ENCODE results near the gene ELOVL1. TPM values are rescaled to one million over a fixed set of nuclear protein-coding genes. Genes with fewer than 3 reads are reported as not detected.

ELOVL1 gene
- total RNA-seq, 1 experiment from 2014 or later: 91.3 TPM

DNA sequence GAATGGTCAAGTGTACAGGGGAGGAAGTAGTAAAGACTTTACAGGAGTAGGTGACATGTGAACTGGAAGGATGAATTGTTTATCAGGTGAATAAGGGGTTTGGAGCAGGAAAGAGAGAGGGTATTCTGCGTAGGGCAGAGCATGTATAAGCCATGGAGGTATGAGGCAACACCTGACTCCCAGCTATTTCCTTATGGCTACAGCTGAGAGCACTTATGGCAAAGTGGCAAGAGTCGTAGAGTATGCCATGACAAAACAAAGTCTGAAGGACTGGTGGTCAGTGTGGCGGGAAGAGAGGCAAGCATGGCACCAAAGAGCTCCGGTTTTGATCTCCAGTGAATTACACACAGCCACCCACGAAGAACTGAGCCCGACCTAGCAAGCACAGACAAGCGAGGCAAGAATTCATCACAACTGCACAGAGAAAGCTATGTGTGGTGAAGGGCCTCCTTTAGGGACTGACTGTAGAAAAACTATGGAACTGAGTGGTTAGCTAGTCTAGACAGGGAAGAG lies 9.0 kb upstream of the ELOVL1 start:
- no TSS peak for BruUV-seq (replicated peaks)
- no peaks in the 10 kb centered on the region for H3K27me3 ChIP-seq (ENCODE audit: insufficient read depth, low read length)
- H3K9ac ChIP-seq (ENCODE audit: low read length): no peak overlapping the region
- ChIA-PET CTCF (interaction anchor here (0.9 to 1.5 kb wide), 2 partner anchors 19 to 38 kb away, joined by 3 read pairs; no protein-coding TSS in a partner anchor), POLR2A (interaction anchor here (1.5 to 2.0 kb wide), 2 partner anchors 9 to 19 kb away, joined by 3 to 7 read pairs; partner anchors contain the start of genes CDC20 and ELOVL1), RAD21 (ENCODE audit: low non-redundant PET in 1 of 2, low total read pairs in 2 of 2, uncharacterized antibody in 2 of 2, unreplicated experiment in 2 of 2) (no interaction called here)
- no peaks in the 10 kb centered on the region for H3K79me2 ChIP-seq (ENCODE audit: insufficient read depth, low read length)
- DNase-seq (ENCODE audit: low read depth, low spot score) (no peak), ATAC-seq (no peak)
- no peak overlapping the region for H3K27ac ChIP-seq (ENCODE audit: low read depth, low read length)
- no peaks in the 10 kb centered on the region for H4K20me1 ChIP-seq (ENCODE audit: insufficient read depth)
- no peak overlapping the region for H3K4me3 ChIP-seq (replicated peaks in 1 of 2; ENCODE audit: low read depth in 1 of 2, low read length in 2 of 2)
- intact Hi-C loops (cut with micrococcal nuclease): no loop called here
- peaks cover 28 to 41% of the 10 kb centered on the region in 2 experiments for H3K4me1 ChIP-seq (ENCODE audit: control insufficient read depth in 1 of 2, insufficient read depth in 2 of 2, low read length in 2 of 2)
- TF ChIP-seq JUND (IDR thresholded peaks at IDR 0.05) (no peak), CEBPB (IDR thresholded peaks at IDR 0.05; ENCODE audit: low read depth) (no peak), TCF7L2 (IDR thresholded peaks at IDR 0.05; ENCODE audit: borderline replicate concordance, extremely low read depth, insufficient read depth, insufficient read length) (no peak), CBX3 (IDR thresholded peaks at IDR 0.05; ENCODE audit: low read depth) (no peak), YY1 (IDR thresholded peaks at IDR 0.05; ENCODE audit: extremely low read depth, insufficient replicate concordance, low read depth, low read length) (no peak), POLR2AphosphoS5 (IDR thresholded peaks at IDR 0.05; ENCODE audit: low read depth, low read length) (0 out of 2 replicates have a peak, but pooled peaks have one; percentile 27)
- TF ChIP-seq, protein P1, sequence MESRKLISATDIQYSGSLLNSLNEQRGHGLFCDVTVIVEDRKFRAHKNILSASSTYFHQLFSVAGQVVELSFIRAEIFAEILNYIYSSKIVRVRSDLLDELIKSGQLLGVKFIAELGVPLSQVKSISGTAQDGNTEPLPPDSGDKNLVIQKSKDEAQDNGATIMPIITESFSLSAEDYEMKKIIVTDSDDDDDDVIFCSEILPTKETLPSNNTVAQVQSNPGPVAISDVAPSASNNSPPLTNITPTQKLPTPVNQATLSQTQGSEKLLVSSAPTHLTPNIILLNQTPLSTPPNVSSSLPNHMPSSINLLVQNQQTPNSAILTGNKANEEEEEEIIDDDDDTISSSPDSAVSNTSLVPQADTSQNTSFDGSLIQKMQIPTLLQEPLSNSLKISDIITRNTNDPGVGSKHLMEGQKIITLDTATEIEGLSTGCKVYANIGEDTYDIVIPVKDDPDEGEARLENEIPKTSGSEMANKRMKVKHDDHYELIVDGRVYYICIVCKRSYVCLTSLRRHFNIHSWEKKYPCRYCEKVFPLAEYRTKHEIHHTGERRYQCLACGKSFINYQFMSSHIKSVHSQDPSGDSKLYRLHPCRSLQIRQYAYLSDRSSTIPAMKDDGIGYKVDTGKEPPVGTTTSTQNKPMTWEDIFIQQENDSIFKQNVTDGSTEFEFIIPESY (IDR thresholded peaks at IDR 0.05; ENCODE audit: extremely low read depth, insufficient replicate concordance, low read length): no peak
- H3K4me2 ChIP-seq (ENCODE audit: low read length): no peak overlapping the region
- no peak overlapping the region for H2AFZ ChIP-seq (ENCODE audit: low read depth, low read length, poor library complexity, severe bottlenecking)
- H3K9me2 ChIP-seq (ENCODE audit: insufficient read depth): no peaks in the 10 kb centered on the region
- no peaks in the 10 kb centered on the region for H3K9me3 ChIP-seq (ENCODE audit: control insufficient read depth in 1 of 2, insufficient read depth in 1 of 2, low read depth in 1 of 2, low read length in 2 of 2)
- H3K36me3 ChIP-seq (ENCODE audit: control insufficient read depth in 1 of 2, insufficient read depth in 2 of 2, low read length in 2 of 2): no peaks in the 10 kb centered on the region
